Neuronal stem cell (in vitro differentiated cells): ENCODE data around the gene RCAN1.

Source experiments
- DNase-seq: peaks from one replicate; pipeline ENCODE4 v3.0.0-alpha.2; 2013; ENCODE audit warnings: low spot score
- H2AFZ ChIP-seq: one replicate; pipeline ENCODE4 v1.6.1; 2013; ENCODE audit warnings: mild to moderate bottlenecking, low read length, inconsistent platforms
- H2AK5ac ChIP-seq: 2 replicates; pipeline ENCODE4 v1.6.1; 2013; ENCODE audit warnings: low read depth, mild to moderate bottlenecking, inconsistent platforms, low read length, moderate library complexity, mixed read lengths
- H2BK120ac ChIP-seq: 2 replicates; pipeline ENCODE4 v1.6.1; 2013; ENCODE audit warnings: low read depth, mild to moderate bottlenecking, inconsistent platforms, low read length, moderate library complexity, mixed read lengths
- H2BK12ac ChIP-seq: one replicate; pipeline ENCODE4 v1.6.1; 2013; ENCODE audit warnings: low read length, inconsistent platforms
- H2BK15ac ChIP-seq: 2 replicates; pipeline ENCODE4 v1.6.1; 2013; ENCODE audit warnings: mild to moderate bottlenecking, low read length, inconsistent platforms, mixed read lengths
- H2BK5ac ChIP-seq: one replicate; pipeline ENCODE4 v1.6.1; 2013; ENCODE audit warnings: inconsistent platforms, mild to moderate bottlenecking, low read length, moderate library complexity
- H3K14ac ChIP-seq: one replicate; pipeline ENCODE4 v1.6.1; 2013; ENCODE audit warnings: low read length, inconsistent platforms
- H3K18ac ChIP-seq: 2 replicates; pipeline ENCODE4 v1.6.1; 2013; ENCODE audit warnings: low read length, inconsistent platforms
- H3K23ac ChIP-seq: 2 replicates; pipeline ENCODE4 v1.6.1; 2013; ENCODE audit warnings: low read depth, mild to moderate bottlenecking, mixed read lengths, low read length, inconsistent platforms; ENCODE audit not compliant: poor library complexity
- H3K27ac ChIP-seq: replicated peaks from 3 replicates; pipeline ENCODE4 v1.5.1; 2013; ENCODE audit warnings: low read length, inconsistent platforms
- H3K27me3 ChIP-seq, 3 experiments: 2 replicates each; pipeline ENCODE4 v1.6.1; 2013; ENCODE audit warnings: low read length in 3 of 3, mild to moderate bottlenecking in 2 of 3, inconsistent platforms in 1 of 3, low read depth in 1 of 3, mixed read lengths in 1 of 3, moderate library complexity in 1 of 3; ENCODE audit not compliant: control insufficient read depth in 3 of 3, insufficient read depth in 3 of 3
- H3K36me3 ChIP-seq, 2 donors: replicated peaks in 1 of 2; 2 replicates each; pipeline ENCODE4 v1.6.1; 2013; ENCODE audit warnings: low read length in 2 of 2; ENCODE audit not compliant: control insufficient read depth in 2 of 2, insufficient read depth in 2 of 2
- H3K4ac ChIP-seq: 2 replicates; pipeline ENCODE4 v1.6.1; 2013; ENCODE audit warnings: inconsistent platforms, mild to moderate bottlenecking, low read length, moderate library complexity
- H3K4me1 ChIP-seq, 2 donors: 1 replicate in 1 of 2; 2 replicates in 1 of 2; pipeline ENCODE4 v1.6.1; 2013; ENCODE audit warnings: low read length in 2 of 2, low read depth in 1 of 2; ENCODE audit not compliant: control insufficient read depth in 2 of 2, insufficient read depth in 1 of 2
- H3K4me2 ChIP-seq: one replicate; pipeline ENCODE4 v1.6.1; 2013; ENCODE audit warnings: mild to moderate bottlenecking, low read length, inconsistent platforms; ENCODE audit not compliant: insufficient read depth, poor library complexity, severe bottlenecking
- H3K4me3 ChIP-seq, 2 donors: 2 replicates each; pipeline ENCODE4 v1.5.1; 2013; ENCODE audit warnings: low read length in 2 of 2, mild to moderate bottlenecking in 2 of 2, inconsistent platforms in 1 of 2, moderate library complexity in 1 of 2
- H3K79me1 ChIP-seq: one replicate; pipeline ENCODE4 v1.6.1; 2013; ENCODE audit warnings: low read depth, mild to moderate bottlenecking, inconsistent platforms, low read length, moderate library complexity
- H3K9ac ChIP-seq: one replicate; pipeline ENCODE4 v1.6.1; 2013; ENCODE audit warnings: mild to moderate bottlenecking, low read depth, low read length, inconsistent platforms; ENCODE audit not compliant: poor library complexity
- H3K9me3 ChIP-seq, 2 donors: replicated peaks in 1 of 2; 2 replicates each; pipeline versions ENCODE3 to v1.6.1; 2013; ENCODE audit warnings: low read length in 2 of 2, mild to moderate bottlenecking in 2 of 2, inconsistent platforms in 1 of 2, low read depth in 1 of 2, mixed read lengths in 1 of 2, moderate library complexity in 1 of 2; ENCODE audit not compliant: control insufficient read depth in 2 of 2, insufficient read depth in 1 of 2
- H4K8ac ChIP-seq: one replicate; pipeline ENCODE4 v1.6.1; 2013; ENCODE audit warnings: low read depth, mild to moderate bottlenecking, inconsistent platforms, low read length, moderate library complexity
- H4K91ac ChIP-seq: one replicate; pipeline ENCODE4 v1.6.1; 2013; ENCODE audit warnings: low read length, low read depth, mild to moderate bottlenecking, inconsistent platforms; ENCODE audit not compliant: poor library complexity
- WGBS, 2 donors: extraction: QIAGEN DNeasy Blood & Tissue Kit; methylation state at CpG; one replicate each; pipeline ENCODE4 v1.1.7; 2013; ENCODE audit warnings: missing lambda C conversion rate in 2 of 2, mixed read lengths in 1 of 2; ENCODE audit not compliant: insufficient read length in 2 of 2, insufficient replicate concordance in 1 of 2; ENCODE audit errors: extremely low coverage in 2 of 2; 5-methylcytosine and 5-hydroxymethylcytosine counted together

The RCAN1 gene

GRCh38 chr21:34553151-34553952 lies 61.6 kb downstream of the RCAN1 start:
- H3K36me3 ChIP-seq: no peaks in the 10 kb centered on the region
- no peaks in the 10 kb centered on the region for H3K4me1 ChIP-seq
- H2AK5ac ChIP-seq: no peak overlapping the region
- no peak overlapping the region for H2BK120ac ChIP-seq
- H3K23ac ChIP-seq: no peak overlapping the region
- no peak overlapping the region for H3K27ac ChIP-seq
- H4K91ac ChIP-seq: no peak overlapping the region
- H2AFZ ChIP-seq: no peak overlapping the region
- H3K9ac ChIP-seq: no peak overlapping the region
- peaks cover 0 to 2% of the 10 kb centered on the region in 2 donors for H3K9me3 ChIP-seq
- no peak overlapping the region for H2BK5ac ChIP-seq
- H3K4me3 ChIP-seq: no peak overlapping the region
- WGBS, 2 donors: no CpG with 5 or more reads among the region's 9 CpGs
- H3K79me1 ChIP-seq: no peaks in the 10 kb centered on the region
- H3K18ac ChIP-seq: no peak overlapping the region
- no peak overlapping the region for H3K4ac ChIP-seq
- H3K4me2 ChIP-seq: no peak overlapping the region
- H2BK15ac ChIP-seq: no peak overlapping the region
- no peak overlapping the region for H3K14ac ChIP-seq
- DNase-seq: no peak
- no peaks in the 10 kb centered on the region for H3K27me3 ChIP-seq
- H2BK12ac ChIP-seq: no peak overlapping the region
- no peak overlapping the region for H4K8ac ChIP-seq

DNA sequence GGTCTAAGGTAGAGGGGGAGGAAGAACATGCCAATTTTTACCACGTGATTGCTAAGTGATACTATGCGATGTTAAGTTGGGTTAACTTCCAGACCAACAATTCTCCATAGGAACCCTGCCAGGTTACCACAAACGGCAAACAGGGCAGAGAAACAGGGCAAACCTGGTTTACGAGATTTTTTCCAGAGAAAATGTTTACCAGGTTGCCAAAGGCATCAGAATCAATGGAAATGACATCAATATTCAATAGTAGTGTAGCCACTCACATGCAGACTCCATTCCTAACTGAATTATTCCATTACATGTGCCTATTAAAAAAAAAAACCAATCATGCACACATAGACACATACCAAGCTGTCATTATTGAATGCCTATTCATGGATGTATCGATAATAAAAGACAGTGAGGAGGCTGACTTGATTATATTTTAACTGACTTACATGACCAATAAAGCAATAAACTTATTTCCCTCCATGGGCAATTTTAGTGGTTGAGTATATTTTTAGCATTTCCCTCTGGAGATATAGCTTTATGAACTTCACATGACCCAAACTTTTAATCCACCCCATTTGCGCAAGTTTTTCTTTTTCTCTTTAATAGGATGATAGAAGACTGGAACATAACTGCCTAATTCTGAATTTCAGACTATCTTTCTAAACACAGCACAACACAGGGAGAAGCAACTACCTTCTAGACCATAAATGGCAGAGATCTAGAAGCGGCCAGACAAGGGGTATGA lies 62.4 kb downstream of the RCAN1 start:
- Histone ChIP-seq H3K4me3 (no peak overlapping the region), H3K4me2 (no peak overlapping the region)
- WGBS, 2 donors: no CpG with 5 or more reads among the region's 7 CpGs

DNA sequence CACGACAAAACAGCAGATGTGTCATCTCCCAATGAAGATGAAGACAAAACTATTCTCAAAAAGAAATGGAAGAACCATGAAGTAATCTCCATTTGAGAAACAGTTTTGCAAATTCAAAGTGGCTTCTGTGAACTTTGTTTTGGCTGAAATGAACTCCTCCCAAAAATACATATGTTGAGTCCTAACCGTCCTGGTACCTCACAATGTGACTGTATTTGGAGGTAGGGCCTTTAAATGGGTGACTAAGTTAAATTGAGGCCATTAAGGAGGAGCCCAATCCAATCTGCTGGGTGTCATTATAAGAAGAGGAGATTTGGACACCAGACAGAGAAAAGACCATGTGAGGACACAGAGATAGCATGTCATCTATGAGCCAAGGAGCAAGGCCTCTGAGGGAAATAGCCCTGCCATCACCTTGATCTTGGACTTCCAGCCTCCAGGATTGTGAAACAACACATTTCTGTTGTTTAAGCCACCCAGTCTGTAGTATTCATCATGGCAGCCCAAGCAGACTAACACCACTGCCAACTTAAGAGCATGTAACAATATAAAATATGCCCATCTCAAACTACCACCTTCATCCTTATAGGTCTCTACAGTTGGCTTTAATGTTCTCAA lies 64.6 kb downstream of the RCAN1 start:
- Histone ChIP-seq H3K36me3 (no peaks in the 10 kb centered on the region), H3K27ac (no peak overlapping the region), H3K14ac (no peak overlapping the region), H2BK15ac (no peak overlapping the region), H3K4ac (no peak overlapping the region), H3K4me2 (no peak overlapping the region), H3K27me3 (no peaks in the 10 kb centered on the region), H4K8ac (no peak overlapping the region), H3K4me3 (no peak overlapping the region), H3K4me1 (peaks cover 8 to 11% of the 10 kb centered on the region in 2 donors), H3K23ac (no peak overlapping the region), H2AFZ (no peak overlapping the region), H2BK12ac (no peak overlapping the region), H3K9ac (no peak overlapping the region), H3K9me3 (peaks cover 0 to 2% of the 10 kb centered on the region in 2 donors), H2BK120ac (no peak overlapping the region), H2BK5ac (no peak overlapping the region), H3K18ac (no peak overlapping the region), H3K79me1 (no peaks in the 10 kb centered on the region), H4K91ac (no peak overlapping the region), H2AK5ac (no peak overlapping the region)
- WGBS, 2 donors: no CpG with 5 or more reads among the region's 2 CpGs
- DNase-seq: no peak

More for the DNA sequence above, 62.4 kb downstream of the RCAN1 start:
- Histone ChIP-seq H2BK5ac (no peak overlapping the region), H3K14ac (no peak overlapping the region), H2BK12ac (no peak overlapping the region), H3K4me1 (no peaks in the 10 kb centered on the region), H3K9me3 (peaks cover 0 to 2% of the 10 kb centered on the region in 2 donors), H4K8ac (no peak overlapping the region), H2BK15ac (no peak overlapping the region), H3K27me3 (no peaks in the 10 kb centered on the region), H3K18ac (no peak overlapping the region), H4K91ac (no peak overlapping the region), H2AFZ (no peak overlapping the region), H3K23ac (no peak overlapping the region), H2AK5ac (no peak overlapping the region), H3K36me3 (no peaks in the 10 kb centered on the region), H3K27ac (no peak overlapping the region), H3K79me1 (no peaks in the 10 kb centered on the region), H3K4ac (no peak overlapping the region), H3K9ac (no peak overlapping the region), H2BK120ac (no peak overlapping the region)
- no peak for DNase-seq
